Hematopoietic multipotent progenitor cell treated with erythropoietin and hydrocortisone succinate and interleukin-3 and kit ligand, for 4 days (in vitro differentiated cells): ENCODE results near the gene DNASE1.
A peak's percentile ranks its signal among the peaks of the same experiment; 100 is the strongest.

Experiments
- DNase-seq: peaks from one replicate; pipeline ENCODE4 v3.0.0-alpha.2; 2015

The DNASE1 gene

DNA sequence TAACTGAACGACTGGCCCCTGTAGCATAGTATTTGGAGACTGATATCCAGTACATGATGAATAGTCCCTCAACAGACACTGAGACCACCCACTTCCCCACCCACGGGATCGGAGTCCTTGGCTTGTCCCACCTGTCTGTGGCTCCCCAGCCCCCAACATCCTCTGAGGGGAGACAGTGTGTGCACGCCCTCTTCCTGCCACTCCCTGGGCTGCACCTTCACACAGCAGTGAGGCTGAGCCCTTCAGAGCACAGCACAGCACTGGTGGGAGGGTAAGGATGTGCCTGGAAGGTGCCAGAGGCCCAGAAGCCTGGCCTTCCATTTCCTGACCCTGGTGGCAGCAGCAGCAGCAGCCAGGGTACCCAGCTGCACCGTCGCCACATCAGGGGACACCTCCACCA, 11.0 kb downstream of the DNASE1 start:
- no peak for DNase-seq

DNA sequence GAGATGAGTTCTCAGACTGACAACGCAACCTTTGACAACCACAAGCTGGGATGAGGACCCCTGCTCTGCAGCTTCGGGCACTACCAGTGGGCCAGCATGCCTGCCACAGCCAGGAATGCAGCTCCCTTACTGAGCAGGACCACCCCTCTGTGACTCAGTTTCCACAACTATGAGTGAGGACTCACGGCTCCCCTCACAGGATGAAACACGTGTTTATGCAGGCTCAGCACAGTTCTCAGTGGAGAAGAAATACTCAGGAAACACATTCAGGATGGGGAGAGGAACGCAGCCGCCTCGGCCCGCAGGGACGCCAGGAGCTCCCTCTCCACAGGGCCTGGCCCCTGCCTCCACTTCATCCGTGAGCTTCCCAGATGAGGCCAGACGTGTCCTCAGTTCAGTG, 14.1 kb downstream of the DNASE1 start:
- DNase-seq: no peak

DNA sequence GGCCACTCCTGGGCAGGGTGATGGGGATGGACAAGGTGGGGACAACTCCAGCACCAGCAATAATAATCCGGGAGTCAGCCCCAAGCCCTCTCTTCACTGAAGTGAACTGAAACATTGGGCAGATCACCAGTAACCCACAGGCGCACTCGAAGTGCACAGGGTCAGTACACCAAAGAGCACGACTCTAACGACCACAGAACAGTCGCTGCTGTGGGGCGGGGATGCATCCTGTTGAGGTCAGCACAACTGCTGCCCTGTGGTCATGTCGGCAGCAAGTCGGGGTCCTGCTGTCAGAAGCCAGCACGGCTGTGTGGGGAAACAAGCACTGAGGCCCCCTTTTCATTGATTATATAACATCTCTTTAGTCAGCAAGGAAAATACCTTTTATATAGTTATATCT, 14.6 kb downstream of the DNASE1 start:
- peak; percentile 29 for DNase-seq

DNA sequence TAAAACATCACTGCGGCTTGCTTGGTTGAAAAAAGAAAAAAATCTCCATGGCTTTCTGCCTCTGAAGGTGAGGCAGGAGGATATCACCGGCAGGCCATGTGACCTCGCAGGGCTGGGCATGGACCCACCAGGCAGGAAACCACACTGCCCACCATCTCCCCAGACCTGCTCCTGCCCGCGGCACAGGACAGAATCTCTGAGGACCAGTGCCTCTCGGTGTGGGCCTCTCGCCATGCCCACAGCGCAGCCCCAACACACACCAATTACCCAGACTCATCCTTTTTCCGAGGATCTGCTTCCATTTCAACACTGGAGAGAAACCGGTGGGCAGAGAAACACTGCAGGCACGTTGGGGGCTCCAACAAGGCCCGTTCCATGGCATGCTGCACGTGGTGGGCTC, 16.2 kb downstream of the DNASE1 start:
- DNase-seq: no peak

DNA sequence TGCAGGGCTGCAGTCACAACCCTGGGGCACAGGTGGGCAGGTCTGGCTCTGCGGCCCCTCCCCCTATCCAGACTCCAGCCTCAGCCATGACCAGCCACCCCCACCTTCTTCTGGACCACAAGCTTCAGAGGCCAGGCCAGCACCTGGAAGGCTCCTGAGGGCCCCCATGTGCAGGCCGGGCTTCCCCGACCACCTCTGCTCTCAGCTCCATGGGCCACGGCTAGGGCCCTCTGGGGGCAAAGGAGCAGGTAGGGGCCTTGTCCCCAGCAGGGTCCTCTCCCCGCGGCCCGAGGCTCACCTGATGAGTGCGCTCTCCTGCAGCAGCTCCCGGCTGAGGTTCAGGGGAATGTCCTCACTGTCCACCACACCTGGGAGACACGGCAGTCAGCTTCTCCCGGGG, 16.9 kb downstream of the DNASE1 start:
- no peak for DNase-seq

DNA sequence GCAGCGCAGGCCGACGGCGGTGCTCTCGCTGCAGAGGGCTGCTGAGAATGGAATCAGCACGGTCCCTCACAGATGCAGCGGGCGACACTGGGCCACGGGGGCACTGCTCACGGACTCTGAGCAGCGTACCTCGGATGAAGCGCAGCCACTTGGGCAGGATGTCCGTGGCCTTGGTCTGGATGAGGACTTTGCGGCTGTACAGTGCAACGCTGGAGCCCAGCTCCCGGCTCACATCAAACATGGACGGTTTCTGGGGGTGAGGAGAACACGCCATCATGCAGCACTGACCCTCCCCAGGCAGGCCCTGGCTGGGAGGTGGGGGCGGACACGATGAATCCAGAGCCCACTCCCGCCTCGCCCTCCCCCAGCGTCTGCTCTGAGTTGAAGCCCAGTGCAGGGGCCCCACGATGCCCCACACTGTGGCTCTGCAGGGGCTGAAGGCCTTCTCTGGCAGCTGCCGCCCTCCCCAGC, 18.1 kb downstream of the DNASE1 start:
- DNase-seq: no peak

DNA sequence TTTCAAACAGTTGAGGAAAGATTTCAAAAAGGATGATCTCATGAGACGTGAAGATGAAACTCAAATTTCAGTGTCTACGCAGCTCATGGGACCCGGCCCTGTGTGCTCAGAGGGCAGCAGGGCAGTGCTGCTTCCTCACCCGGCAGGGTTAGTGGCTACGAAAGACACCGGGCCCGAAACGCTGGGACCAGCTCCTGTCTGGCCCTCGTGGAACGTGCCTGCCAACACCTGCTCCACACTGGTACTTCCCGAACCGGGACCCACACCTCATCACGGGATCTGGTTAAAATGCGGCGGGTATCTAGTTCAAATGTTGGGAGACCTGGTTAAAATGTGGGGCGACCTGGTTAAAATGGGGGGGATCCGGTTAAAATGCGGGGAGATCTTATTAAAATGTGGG, 18.7 kb downstream of the DNASE1 start:
- no peak for DNase-seq

DNA sequence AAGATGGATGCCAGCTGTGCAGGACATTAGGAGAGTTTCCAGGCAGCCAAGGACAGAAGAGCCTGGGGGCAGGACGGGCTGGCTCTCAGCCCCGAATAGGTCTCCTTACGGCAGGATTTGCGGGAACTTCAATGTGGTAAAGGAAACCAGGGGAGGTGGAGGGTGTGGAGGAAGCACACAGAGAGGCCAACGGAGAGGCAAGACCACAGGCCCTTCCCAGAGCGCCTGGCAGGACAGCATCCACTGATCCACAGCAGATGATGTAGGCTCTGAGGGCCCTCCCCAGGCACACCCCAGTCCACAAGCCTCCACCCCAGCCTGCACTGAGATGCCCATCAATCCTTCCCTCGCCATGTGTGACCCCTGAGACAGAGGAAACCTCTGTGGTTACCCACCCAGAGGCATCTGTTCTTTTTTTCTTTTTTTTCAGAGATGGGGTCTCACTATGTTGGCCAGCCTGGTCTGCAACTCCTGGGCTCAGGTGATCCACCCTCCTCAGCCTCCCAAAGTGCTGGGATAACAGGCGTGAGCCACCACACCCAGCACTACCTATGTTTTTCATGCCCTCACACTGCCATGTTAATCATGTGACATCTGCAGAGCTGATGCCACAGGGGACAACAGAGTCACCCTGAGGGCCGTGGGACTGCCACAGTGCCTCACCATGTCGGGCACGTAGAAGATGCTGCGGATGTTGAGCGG, 19.3 kb downstream of the DNASE1 start:
- no peak for DNase-seq

DNA sequence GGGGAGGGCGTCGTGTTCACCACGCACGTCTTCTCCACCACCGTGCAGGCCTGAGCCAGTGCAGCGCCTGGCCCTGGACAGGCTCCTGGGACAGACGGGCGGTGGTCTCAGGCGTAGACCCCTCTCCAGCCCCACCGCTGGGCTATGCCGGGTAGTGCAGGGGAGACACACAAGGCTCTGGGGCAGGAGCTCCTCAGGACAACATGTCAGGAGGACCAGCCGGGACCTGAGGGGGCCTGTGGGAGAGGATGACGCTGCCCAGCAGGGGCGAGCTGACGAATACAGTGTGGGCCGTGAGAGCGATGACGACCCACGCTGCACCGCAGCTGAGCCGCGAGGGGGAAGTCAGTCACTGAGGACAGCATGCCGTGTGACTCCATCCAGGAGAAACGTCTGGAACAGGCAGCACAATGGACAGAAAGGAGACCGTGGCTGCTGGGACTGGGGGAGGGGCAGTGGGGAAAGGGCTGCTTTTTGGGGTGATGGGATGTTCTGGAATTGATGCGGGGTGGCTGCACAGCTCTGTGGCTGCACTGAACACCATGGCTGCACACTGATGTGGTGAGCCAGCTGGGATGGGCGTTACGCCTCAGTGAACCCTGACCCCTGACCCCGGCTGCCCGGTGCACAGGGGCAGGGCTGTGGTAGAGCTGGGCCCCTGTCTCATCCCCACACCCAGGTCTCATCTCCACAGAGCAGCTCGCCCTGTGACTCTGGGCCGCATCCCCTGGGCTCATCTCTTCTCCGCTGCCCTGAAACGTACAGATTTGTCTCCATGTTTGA, 20.2 kb downstream of the DNASE1 start:
- no peak for DNase-seq

DNA sequence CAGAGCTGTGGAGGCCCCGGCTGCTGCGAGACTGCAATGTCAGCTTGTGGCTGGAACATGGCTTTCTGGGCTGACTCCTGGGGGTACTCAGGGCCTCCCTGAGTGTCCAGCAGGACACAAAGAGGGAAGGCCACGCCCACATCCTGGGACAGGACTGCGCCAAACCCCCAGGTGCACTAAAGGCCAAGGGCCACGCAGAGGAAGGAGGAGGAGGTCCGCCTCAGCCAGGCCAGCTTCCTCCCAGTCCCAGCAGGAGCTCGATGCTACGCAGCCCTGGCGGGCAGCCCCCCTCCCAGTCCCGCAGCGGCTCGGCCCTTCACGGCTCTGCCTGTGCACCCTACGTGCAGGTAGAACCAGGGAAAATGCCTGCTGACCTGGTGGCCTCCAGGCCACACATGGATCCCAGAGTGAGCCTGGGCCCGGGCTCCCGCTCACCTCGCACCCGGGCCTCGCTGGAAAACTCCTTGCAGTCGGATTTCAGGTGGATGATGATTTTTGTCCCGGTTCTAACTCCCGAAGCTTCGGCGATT, 21.2 kb downstream of the DNASE1 start:
- no peak for DNase-seq

DNA sequence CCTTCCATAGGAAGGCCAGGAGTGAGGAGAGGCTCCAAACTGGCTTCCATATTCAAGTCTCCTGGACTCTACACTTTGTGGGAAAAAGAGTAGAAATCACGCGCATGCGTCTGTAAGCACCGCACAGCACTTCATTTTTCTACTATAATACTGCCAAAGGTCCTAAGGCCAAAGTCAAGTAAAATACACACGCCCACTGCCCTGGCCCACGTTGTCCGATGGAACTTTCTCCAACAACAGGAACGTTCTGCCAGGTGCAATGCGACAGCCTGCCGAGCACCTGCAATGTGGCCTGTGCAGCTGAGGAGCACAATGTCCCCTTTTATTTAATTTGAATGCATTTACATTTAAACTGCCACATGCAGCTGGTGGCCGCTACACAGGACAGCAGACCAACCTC, 23.5 kb downstream of the DNASE1 start:
- DNase-seq: no peak

DNA sequence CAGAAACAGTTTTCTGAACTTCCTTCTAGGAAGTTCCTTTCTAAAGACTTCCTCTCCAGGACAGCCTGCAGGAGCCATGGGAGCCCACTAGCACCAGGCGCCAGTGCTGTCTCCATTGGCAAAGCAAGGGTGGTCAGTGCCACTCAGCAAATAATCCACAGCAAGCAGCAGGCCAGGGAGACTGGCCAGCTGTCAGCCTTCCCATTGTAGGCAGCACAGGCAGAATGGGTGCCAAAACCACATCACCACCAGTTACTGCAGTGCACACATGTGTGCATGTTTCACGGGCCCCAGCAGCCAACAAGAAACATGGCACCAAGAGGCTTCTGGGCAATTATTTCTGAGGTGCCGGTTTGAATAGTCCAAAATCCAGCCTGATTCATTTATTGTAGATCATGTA, 26.7 kb downstream of the DNASE1 start:
- no peak for DNase-seq

DNA sequence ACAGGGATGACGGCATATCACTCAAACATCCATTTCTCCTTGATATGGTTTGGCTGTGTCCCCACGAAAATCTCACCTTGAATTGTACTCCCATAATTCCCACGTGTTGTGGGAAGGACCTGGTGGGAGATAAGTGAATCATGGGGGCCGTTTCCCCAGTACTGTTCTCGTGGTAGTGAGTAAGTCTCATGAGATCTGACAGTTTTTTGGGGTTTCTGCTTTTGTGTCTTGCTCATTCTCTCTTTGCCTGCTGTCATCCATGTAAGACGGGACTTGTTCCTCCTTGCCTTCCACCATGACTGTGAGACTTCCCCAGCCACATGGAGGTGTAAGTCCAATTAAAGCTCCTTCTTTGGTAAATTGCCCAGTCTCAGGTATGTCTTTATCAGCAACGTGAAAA, 32.5 kb downstream of the DNASE1 start:
- no peak for DNase-seq

DNA sequence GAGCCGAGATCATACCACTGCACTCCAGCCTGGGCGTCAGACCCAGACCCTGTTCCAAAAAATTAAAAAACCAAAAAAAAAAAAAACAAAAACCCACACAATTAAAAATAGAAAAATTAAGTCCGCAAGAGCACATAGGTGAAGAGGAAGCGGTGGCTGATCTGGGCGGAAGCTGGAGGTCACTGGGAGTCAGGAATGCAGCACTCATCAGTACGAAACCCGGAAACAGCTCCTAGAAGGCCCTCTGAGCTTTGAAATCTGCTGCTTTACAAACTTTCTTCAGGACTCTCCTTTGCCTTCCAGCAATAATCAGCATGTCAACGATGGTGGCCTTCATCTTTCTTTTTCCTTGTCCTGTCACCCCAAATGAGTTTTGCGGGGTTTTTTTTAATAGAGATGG, 33.3 kb downstream of the DNASE1 start:
- DNase-seq: no peak

DNA sequence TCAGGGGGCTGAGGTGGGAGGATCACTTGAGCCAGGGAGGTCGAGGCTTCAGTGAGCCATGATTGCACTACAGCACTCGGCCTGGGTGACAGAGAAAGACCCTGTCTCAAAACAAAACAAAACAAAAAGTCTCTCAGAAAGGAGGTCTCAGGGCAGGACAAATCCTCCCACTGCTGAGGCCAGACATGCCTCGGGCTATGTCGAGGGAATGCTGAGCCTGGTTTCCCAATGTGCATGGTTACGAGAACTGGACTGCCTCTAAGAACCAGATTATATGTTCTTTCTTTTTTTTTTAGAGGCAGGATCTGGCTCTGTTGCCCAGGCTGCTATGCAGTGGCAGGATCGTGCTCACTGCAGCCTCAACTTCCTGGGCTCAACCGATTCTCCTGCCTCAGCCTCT, 35.2 kb downstream of the DNASE1 start:
- no peak for DNase-seq

DNA sequence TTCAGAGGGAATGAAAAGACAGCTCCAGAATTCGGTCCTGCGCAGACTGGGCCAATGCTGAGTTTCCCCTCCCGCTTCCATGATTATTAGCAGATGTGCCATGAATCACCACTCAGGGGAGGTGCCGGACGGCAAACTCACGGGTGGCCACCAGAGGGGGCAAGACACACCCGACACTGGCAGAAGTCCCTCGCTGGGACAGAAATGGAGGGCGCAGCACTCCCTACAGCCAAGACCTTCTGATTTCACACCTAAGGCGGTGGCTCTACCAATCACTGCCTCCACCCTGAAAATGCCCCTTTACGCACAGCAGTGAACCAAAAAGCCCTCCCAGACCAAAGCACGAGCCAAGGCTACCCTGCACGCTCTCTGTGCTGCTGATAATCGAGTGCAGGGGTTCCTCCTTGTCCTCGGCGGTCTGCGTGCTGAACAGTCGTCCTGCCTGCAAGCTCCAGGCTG, 36.0 kb downstream of the DNASE1 start:
- DNase-seq: peak; percentile 89

DNA sequence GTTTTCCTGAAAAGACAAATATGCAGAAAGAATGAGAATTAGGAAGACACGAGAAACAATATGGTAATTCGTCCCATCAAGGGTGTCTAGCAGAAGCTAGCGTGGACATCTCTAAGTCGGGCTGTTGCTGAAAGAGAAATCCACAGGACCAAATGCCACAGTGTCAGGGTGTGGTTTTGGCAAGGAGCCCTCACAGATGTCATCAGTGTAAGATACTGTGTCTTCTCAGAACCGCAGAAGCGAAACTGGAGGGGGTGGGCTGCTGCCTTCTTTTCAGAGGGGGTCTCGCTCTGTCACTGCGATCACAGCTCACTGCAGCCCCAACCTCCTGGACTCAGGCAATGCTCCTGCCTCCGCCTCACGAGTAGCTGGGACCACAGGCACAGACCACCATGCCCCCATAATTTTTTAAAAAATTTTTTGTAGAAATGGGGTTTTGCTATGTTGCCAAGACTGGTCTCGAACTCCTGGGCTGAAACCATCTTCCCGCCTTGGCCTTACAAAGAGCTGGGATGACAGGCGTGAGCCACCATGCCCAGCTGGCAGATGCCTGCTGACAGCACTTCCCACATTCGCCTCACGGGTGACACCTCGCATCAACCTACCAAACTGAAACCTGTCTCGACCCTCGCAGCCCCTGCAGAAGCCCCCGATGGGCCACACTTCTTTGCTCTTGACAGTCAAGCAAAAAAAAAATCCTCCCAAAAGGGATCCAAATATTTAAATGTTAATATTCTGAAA, 36.7 kb downstream of the DNASE1 start:
- DNase-seq: peak; percentile 53

DNA sequence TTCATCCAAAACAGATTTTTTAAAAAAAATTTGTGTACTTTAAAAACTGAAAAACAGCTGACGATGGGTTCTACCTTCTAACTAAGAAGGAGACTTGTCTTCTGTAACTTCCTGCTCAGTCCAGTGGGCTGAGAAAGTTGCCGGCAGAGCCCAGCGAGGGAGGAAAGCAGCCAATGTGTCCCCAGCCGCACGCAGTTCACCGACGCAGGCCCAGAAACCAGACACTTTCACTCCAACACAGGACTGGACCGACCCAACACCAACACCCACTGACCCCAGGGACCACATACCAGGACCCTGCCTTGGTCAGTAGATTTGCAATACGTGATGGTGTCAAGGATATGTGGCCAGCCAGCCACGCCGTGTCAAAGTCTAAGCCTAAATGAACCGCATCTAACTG, 37.3 kb downstream of the DNASE1 start:
- DNase-seq: no peak

DNA sequence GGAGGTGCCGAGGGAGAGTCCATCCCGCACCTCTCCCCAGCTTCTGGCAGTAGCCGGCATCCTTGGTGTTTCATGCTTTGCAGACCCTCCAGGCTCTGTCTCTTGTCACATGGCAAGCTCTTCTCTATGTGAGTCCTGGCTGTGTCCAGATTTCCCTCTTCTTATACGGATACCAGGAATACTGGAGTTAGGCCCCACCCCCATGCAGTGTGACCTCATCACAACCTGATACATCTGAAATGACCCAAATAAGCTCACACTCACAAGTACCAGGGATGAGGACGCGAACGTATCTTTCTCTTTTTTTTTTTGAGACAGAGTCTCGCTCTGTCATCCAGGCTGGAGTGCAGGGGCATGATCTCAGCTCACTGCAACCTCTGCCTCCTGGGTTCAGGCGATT, 39.6 kb downstream of the DNASE1 start:
- no peak for DNase-seq

DNA sequence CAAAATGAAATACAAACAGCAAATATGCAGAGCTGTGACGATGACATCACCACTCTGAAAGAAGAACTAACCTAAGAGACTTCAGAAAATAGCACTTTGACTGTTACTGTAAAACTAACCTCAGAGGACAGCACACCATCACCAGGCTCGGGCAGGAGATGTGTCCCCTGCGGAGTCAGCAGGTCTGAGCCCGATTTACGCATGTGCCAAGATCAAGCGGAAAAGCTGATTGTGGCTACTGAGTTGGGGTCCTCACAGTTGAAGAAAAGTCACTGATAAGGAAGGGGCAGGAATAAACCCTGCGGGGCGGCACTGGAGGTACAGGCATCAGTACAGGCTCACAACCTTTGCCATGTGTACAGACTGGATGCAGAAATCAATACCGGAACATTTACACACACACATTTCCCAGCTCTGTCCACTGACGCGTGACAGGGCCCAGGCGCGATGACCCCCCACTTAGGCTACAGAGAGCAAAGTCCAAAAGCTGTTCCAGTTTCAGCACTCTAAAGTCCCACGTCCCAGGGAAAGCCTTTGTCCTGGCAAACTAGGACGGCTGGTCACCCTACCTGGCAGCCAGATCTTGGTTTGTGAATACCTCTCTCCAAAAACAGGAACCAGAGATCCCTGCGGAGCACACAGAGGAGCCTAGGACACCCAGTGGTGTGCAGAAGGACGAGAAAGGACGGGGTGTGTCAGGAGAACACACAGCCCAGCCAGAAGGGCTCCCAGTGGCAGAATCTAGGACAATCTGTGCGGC, 41.3 kb downstream of the DNASE1 start:
- no peak for DNase-seq

DNA sequence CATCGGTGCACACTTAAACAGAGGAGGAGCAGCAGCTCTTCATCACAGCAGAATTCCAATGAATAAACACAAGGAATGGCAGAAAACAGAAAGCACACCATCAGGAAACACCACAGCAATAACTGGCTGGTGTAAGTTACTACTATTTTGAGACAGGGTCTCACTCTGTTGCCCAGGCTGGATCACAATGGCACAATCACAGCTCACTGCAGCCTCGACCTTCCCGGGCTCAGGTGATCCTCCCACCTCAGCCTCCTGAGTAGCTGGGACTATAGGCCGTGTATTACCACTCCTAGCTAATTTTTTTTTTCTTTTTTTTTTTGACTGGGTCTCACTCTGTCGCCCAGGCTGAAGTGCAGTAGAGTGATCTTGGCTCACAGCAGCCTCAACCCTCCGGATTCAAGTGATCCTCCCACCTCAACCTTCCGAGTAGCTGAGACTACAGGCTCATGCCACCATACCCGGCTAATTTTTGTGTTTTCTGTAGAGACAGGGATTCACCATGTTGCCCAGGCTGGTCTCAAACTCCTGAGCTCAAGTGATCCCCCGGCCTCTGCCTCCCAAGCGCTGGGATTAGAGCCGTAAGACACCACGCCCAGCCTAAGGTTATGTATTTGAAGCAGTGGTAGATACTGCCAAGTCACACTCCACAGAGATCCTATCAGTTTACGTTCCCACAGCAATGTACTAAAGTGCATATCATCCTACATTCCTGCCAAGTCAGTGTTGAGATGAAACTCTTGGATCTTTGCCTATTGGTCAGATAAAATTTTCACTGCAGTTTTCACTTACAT, 42.1 kb downstream of the DNASE1 start:
- DNase-seq: peak; percentile 48

DNA sequence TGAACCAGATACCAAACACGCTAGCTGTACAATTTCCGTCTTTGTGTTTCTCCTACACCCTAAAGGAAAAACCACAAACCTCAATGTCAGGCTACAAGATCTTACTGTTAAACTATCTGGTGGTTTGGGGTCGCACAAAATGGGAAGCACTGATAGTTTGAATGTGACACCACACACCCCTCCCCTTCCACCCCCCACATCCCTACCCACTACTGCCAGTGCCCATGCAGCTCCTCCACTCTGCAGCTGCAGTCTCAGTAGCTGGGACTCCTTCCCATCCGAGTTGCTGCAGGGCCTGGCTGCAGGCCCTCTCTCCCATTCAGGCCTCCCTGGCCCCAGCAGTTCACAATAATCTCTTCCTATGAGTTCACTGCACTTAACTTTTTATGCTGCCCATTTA, 44.5 kb downstream of the DNASE1 start:
- DNase-seq: peak; percentile 95
